ENCODE measurements around the gene MYL12A. TPM values are rescaled to one million over a fixed set of nuclear protein-coding genes. Genes with fewer than 3 reads are reported as not detected.

Gene MYL12A
- total and polyA plus RNA-seq, 2 experiments from 2014 or later, result 456 to 692 TPM

GRCh38 chr18:3284501-3284900, 36.9 kb downstream of the MYL12A start:
- Histone ChIP-seq H3K36me3 (replicated peaks; ENCODE audit: insufficient read depth, low read depth) (no peaks in the 10 kb centered on the region), H3K9me3 (ENCODE audit: low read depth) (no peaks in the 10 kb centered on the region), H3K27ac (no peak overlapping the region), H3K4me1 (ENCODE audit: insufficient read depth) (no peaks in the 10 kb centered on the region), H3K4me3 (no peak overlapping the region), H4K20me1 (ENCODE audit: insufficient read depth, poor library complexity, severe bottlenecking) (no peaks in the 10 kb centered on the region), H3K9me2 (replicated peaks; ENCODE audit: insufficient read depth) (no peaks in the 10 kb centered on the region), H3K4me2 (no peak overlapping the region), H2AFZ (no peak overlapping the region), H3K27me3 (no peaks in the 10 kb centered on the region), H3K79me2 (no peaks in the 10 kb centered on the region)
- no peak for TF ChIP-seq EZH2phosphoT487 (IDR thresholded peaks at IDR 0.05; ENCODE audit: low read depth, severe bottlenecking, unreplicated experiment)
- TF ChIP-seq CTCF (IDR thresholded peaks at IDR 0.05; ENCODE audit: poor library complexity), result no peak
- TF ChIP-seq EZH2 (IDR thresholded peaks at IDR 0.05; ENCODE audit: borderline replicate concordance), result no peak
- WGBS (ENCODE audit: low lambda C conversion rate, missing lambda C conversion rate), result 91% methylated on average over 9 of the region's 9 CpGs
- no peak for DNase-seq (ENCODE audit: low spot score)

GRCh38 chr18:3286159-3286558, 38.6 kb downstream of the MYL12A start:
- H3K27me3 ChIP-seq, result no peaks in the 10 kb centered on the region
- H3K9me2 ChIP-seq (replicated peaks; ENCODE audit: insufficient read depth), result no peaks in the 10 kb centered on the region
- TF ChIP-seq EZH2 (IDR thresholded peaks at IDR 0.05; ENCODE audit: borderline replicate concordance) (no peak), CTCF (IDR thresholded peaks at IDR 0.05; ENCODE audit: poor library complexity) (no peak), EZH2phosphoT487 (IDR thresholded peaks at IDR 0.05; ENCODE audit: low read depth, severe bottlenecking, unreplicated experiment) (no peak)
- H3K9me3 ChIP-seq (ENCODE audit: low read depth), result no peaks in the 10 kb centered on the region
- no peak overlapping the region for H3K4me2 ChIP-seq
- H3K36me3 ChIP-seq (replicated peaks; ENCODE audit: insufficient read depth, low read depth), result no peaks in the 10 kb centered on the region
- no peaks in the 10 kb centered on the region for H3K4me1 ChIP-seq (ENCODE audit: insufficient read depth)
- H2AFZ ChIP-seq, result no peak overlapping the region
- no peak overlapping the region for H3K27ac ChIP-seq
- WGBS (ENCODE audit: low lambda C conversion rate, missing lambda C conversion rate), result 82% methylated on average over 7 of the region's 7 CpGs
- DNase-seq (ENCODE audit: low spot score), result no peak
- H3K4me3 ChIP-seq, result no peak overlapping the region
- no peaks in the 10 kb centered on the region for H4K20me1 ChIP-seq (ENCODE audit: insufficient read depth, poor library complexity, severe bottlenecking)
- H3K79me2 ChIP-seq, result no peaks in the 10 kb centered on the region

GRCh38 chr18:3293196-3293951, 45.8 kb downstream of the MYL12A start:
- Histone ChIP-seq H3K9me2 (replicated peaks; ENCODE audit: insufficient read depth) (no peaks in the 10 kb centered on the region), H3K4me2 (no peak overlapping the region), H2AFZ (no peak overlapping the region), H3K4me3 (no peak overlapping the region), H3K9me3 (ENCODE audit: low read depth) (no peaks in the 10 kb centered on the region), H4K20me1 (ENCODE audit: insufficient read depth, poor library complexity, severe bottlenecking) (no peaks in the 10 kb centered on the region), H3K4me1 (ENCODE audit: insufficient read depth) (no peaks in the 10 kb centered on the region), H3K79me2 (peaks cover 5% of the 10 kb centered on the region), H3K27me3 (no peaks in the 10 kb centered on the region), H3K27ac (no peak overlapping the region), H3K36me3 (replicated peaks; ENCODE audit: insufficient read depth, low read depth) (no peaks in the 10 kb centered on the region)
- DNase-seq (ENCODE audit: low spot score), result no peak
- TF ChIP-seq EZH2phosphoT487 (IDR thresholded peaks at IDR 0.05; ENCODE audit: low read depth, severe bottlenecking, unreplicated experiment) (no peak), CTCF (IDR thresholded peaks at IDR 0.05; ENCODE audit: poor library complexity) (no peak), EZH2 (IDR thresholded peaks at IDR 0.05; ENCODE audit: borderline replicate concordance) (no peak)
- WGBS (ENCODE audit: low lambda C conversion rate, missing lambda C conversion rate), result 87% methylated on average over 2 of the region's 2 CpGs
